Skeletal muscle tissue (tissue), 4 donors: Measurements from ENCODE around the gene NECTIN4. TPM values are rescaled to one million over a fixed set of nuclear protein-coding genes. Genes with fewer than 3 reads are reported as not detected.

Source experiments
- H3K27ac ChIP-seq: one replicate; pipeline ENCODE4 v1.7.0; 2013; ENCODE audit warnings: mild to moderate bottlenecking, low read depth, low read length, inconsistent platforms
- H3K27me3 ChIP-seq, 3 donors: one replicate each; pipeline ENCODE4 v1.7.0; 2013; ENCODE audit warnings: low read length in 3 of 3; ENCODE audit not compliant: control insufficient read depth in 3 of 3, insufficient read depth in 3 of 3
- H3K36me3 ChIP-seq, 3 donors: one replicate each; pipeline ENCODE4 v1.7.0; 2013; ENCODE audit warnings: low read length in 3 of 3; ENCODE audit not compliant: control insufficient read depth in 3 of 3, insufficient read depth in 3 of 3
- H3K4me1 ChIP-seq, 3 donors: one replicate each; pipeline ENCODE4 v1.7.0; 2013; ENCODE audit warnings: low read length in 3 of 3, mild to moderate bottlenecking in 3 of 3; ENCODE audit not compliant: control insufficient read depth in 3 of 3, insufficient read depth in 3 of 3
- H3K4me3 ChIP-seq, 3 donors: one replicate each; pipeline ENCODE4 v1.7.0; 2013; ENCODE audit warnings: low read length in 3 of 3
- H3K9ac ChIP-seq, 3 donors: one replicate each; pipeline ENCODE4 v1.7.0; 2013; ENCODE audit warnings: low read length in 3 of 3, mild to moderate bottlenecking in 3 of 3, moderate library complexity in 2 of 3, low read depth in 1 of 3
- H3K9me3 ChIP-seq, 3 donors: one replicate each; pipeline ENCODE4 v1.7.0; 2013; ENCODE audit warnings: low read length in 3 of 3; ENCODE audit not compliant: control insufficient read depth in 3 of 3
- total RNA-seq: library from RNA; depleted of rRNA; stranded (reverse); fragments of >200 nt; gene quantifications from one replicate; pipeline ENCODE4 v1.2.3, GENCODE V29; 2014
- donor health status: Osteomylitis.

NECTIN4 gene
- total RNA-seq, 1 donor from 2014 or later = not detected

DNA sequence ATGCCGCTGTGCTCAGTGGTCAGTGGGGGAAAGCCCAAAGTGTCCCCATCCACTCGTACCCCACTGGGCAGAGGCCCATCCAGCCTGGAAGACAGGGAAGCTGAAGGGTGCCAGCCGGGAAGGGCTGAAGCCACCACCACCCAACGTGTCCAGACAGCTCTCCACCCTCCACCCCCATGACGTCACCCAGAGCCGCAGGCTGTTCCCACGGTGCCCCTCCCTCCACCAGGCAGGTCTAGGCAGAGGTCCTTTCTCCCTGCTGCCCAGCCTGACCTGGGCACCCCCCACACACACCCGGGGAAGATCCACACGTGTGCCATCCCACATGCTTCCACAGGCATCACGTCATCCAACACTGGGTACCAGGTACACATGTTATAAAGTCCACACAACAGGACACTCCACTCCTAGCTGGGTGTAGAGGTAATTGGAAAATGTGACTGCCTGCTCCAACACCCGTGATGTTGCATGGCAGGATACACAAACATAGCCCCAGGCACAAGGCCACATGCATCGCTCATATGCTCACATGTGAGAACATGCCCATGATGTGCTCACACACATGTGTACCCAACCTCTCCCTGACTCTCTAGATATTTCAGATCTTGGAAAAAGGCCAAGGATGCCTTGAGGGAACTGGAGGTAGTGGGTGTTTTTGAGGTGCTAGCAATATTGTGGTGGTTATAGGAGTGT, 14.5 kb downstream of the NECTIN4 start:
- Histone ChIP-seq H3K9ac (no peak overlapping the region), H3K27ac (no peak overlapping the region), H3K9me3 (no peaks in the 10 kb centered on the region), H3K4me1 (no peaks in the 10 kb centered on the region), H3K4me3 (no peak overlapping the region), H3K27me3 (peaks cover 2 to 9% (median 5%) of the 10 kb centered on the region in 3 donors), H3K36me3 (no peaks in the 10 kb centered on the region)

GRCh38 chr1:161073474-161074121, 15.8 kb downstream of the NECTIN4 start:
- Histone ChIP-seq H3K4me1 (no peaks in the 10 kb centered on the region), H3K27me3 (peaks cover 0 to 2% (median 2%) of the 10 kb centered on the region in 3 donors), H3K9me3 (no peaks in the 10 kb centered on the region), H3K36me3 (no peaks in the 10 kb centered on the region), H3K9ac (no peak overlapping the region), H3K4me3 (no peak overlapping the region), H3K27ac (no peak overlapping the region)

GRCh38 chr1:161072751-161073449, 16.5 kb downstream of the NECTIN4 start:
- H3K27me3 ChIP-seq = peaks cover 0 to 2% (median 2%) of the 10 kb centered on the region in 3 donors
- no peak overlapping the region for H3K27ac ChIP-seq
- no peaks in the 10 kb centered on the region for H3K4me1 ChIP-seq
- no peak overlapping the region for H3K9ac ChIP-seq
- H3K4me3 ChIP-seq = no peak overlapping the region
- no peaks in the 10 kb centered on the region for H3K9me3 ChIP-seq
- H3K36me3 ChIP-seq = no peaks in the 10 kb centered on the region

GRCh38 chr1:161071886-161072371, 17.4 kb downstream of the NECTIN4 start:
- peak overlapping the region in 1 of 3 donors; percentile 8 for H3K9ac ChIP-seq
- no peak overlapping the region for H3K27ac ChIP-seq
- no peaks in the 10 kb centered on the region for H3K9me3 ChIP-seq
- no peaks in the 10 kb centered on the region for H3K36me3 ChIP-seq
- H3K4me3 ChIP-seq = no peak overlapping the region
- peaks cover 0 to 2% (median 2%) of the 10 kb centered on the region in 3 donors for H3K27me3 ChIP-seq
- H3K4me1 ChIP-seq = no peaks in the 10 kb centered on the region

DNA sequence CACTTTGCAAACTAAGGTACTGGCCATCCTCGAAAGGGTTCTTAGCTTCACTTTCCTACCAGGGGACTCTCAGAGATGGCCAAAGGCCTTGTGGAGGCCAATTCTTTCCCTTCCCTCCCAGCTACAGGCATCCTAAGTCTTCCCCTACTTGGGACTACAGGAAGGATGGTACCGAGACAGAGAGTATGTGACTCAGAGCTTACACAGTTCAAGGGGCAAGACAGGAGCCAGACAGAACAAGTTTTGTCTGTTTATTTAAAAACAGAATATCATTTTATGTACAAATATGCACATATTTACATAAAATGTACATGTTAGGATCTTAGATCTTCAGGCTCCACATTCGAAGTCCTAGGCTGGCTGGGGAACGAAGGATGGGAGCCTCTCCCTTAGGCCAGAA, 18.6 kb downstream of the NECTIN4 start:
- Histone ChIP-seq H3K4me1 (no peaks in the 10 kb centered on the region), H3K27me3 (peaks cover 2 to 5% (median 3%) of the 10 kb centered on the region in 3 donors), H3K36me3 (no peaks in the 10 kb centered on the region), H3K9ac (no peak overlapping the region), H3K4me3 (no peak overlapping the region), H3K9me3 (no peaks in the 10 kb centered on the region), H3K27ac (no peak overlapping the region)

DNA sequence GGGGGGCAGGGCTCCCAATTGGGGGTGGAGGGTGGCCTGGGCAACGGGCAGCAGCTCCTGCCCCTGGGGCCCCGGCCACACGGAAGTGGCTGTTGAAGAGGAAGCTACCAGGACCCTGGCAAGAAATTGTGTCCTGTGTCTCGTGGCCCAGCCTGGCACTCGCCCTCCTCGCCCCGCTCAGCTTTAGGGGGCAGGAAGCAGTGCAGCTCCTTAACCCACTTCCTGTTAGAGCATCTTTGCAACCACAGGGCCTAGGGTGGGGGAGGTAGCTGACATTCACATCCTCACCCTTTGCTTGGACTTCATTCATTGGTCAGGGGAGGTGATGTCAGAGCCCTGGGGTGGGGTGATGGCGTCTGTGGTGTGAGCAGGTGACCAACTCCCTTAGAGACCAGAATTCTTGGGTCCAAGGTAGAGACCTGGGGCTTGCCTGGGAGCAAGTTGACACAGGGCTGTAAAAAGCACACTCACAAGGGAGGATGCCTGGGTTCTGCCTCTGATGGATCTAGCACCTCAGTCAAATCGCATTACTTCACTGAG, 19.6 kb downstream of the NECTIN4 start, which contains the start of gene ARHGAP30:
TSS of gene ARHGAP30 (minus strand) at position 161 of the 540 bp plus-strand sequence. CDS start 267 bp downstream, outside the sequence.
- Histone ChIP-seq H3K9me3 (no peaks in the 10 kb centered on the region), H3K27ac (peak within 1 kb of the TSS; percentile 51), H3K4me1 (no peaks in the 10 kb centered on the region), H3K9ac (no peak within 1 kb of the TSS), H3K27me3 (peaks cover 2 to 8% (median 3%) of the 10 kb centered on the region in 3 donors), H3K4me3 (peak within 1 kb of the TSS in 2 of 3 donors; percentile 46 to 56), H3K36me3 (no peaks in the 10 kb centered on the region)

GRCh38 chr1:161069241-161069640, 20.1 kb downstream of the NECTIN4 start:
- H3K9me3 ChIP-seq = no peaks in the 10 kb centered on the region
- H3K4me1 ChIP-seq = no peaks in the 10 kb centered on the region
- no peak overlapping the region for H3K9ac ChIP-seq
- H3K36me3 ChIP-seq = no peaks in the 10 kb centered on the region
- H3K27ac ChIP-seq = peak overlapping the region; percentile 51
- peaks cover 2 to 8% (median 3%) of the 10 kb centered on the region in 3 donors for H3K27me3 ChIP-seq
- H3K4me3 ChIP-seq = peak overlapping the region in 2 of 3 donors; percentile 46 to 56

- H3K9me3 ChIP-seq = no peaks in the 10 kb centered on the region
- H3K27me3 ChIP-seq = peaks cover 2 to 12% (median 3%) of the 10 kb centered on the region in 3 donors
- no peaks in the 10 kb centered on the region for H3K36me3 ChIP-seq
- H3K27ac ChIP-seq = peak overlapping the region; percentile 51
- no peaks in the 10 kb centered on the region for H3K4me1 ChIP-seq
- peak overlapping the region in 2 of 3 donors; percentile 46 to 56 for H3K4me3 ChIP-seq
- no peak overlapping the region for H3K9ac ChIP-seq
These were observed 20.8 kb downstream of the NECTIN4 start for GRCh38 chr1:161068306-161069234.

DNA sequence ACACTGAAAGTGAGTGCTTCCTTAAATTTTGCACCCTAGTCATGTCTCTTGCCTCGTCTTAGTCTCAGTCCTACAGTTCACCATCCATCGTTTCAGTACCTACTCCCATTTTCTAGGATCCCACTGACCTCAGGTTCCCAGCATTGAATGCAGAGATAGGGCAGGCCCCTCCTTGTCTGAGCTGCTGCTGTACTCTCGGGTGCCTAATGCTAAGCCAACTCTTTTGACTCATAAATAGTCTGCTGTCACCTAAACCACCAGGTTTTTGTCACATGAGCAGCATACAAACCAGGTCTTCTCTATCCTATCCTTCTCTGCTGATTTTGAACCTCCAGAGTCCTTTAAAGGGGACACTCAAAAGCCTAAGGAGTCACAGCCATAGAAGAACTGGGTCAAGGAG, 22.7 kb downstream of the NECTIN4 start:
- Histone ChIP-seq H3K9me3 (no peaks in the 10 kb centered on the region), H3K27me3 (peaks cover 2 to 15% (median 3%) of the 10 kb centered on the region in 3 donors), H3K36me3 (no peaks in the 10 kb centered on the region), H3K9ac (no peak overlapping the region), H3K27ac (no peak overlapping the region), H3K4me1 (no peaks in the 10 kb centered on the region), H3K4me3 (no peak overlapping the region)
